Measurements from ENCODE around the gene NFASC. TPM values are rescaled to one million over a fixed set of nuclear protein-coding genes. Genes with fewer than 3 reads are reported as not detected.

NFASC gene
- total and polyA plus RNA-seq, 3 donors from 2014 or later: 9.9 to 13.9 (median 10.2) TPM

DNA sequence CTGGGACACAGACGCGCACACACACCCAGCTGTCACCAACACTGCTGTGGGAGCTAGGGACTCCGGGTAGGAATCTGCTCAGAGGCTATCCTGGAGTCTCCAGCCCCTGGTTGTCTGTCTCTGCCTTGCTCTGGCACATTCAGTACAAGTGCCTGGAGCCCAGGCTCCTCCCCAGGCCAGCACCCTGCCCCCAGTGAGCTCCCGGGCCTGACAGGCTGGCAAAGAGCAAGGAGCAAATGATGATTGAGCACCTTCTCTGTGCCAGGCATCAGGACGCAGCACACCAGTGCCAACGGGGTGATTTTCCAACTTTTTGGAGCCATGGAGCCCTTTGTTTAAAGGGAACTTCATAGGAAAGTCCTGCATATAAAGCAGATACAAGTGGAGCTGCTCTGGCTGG lies 178.8 kb downstream of the NFASC start:
- WGBS, 2 donors: 55 to 81% methylated on average over 3 to 6 of the region's 6 CpGs
- DNase-seq: no peak
- Histone ChIP-seq H3K27me3 (no peaks in the 10 kb centered on the region), H3K27ac (no peak overlapping the region), H3K4me3 (no peak overlapping the region), H3K9me3 (no peaks in the 10 kb centered on the region), H3K36me3 (ENCODE audit: low read depth, missing control alignments) (no peaks in the 10 kb centered on the region), H3K4me1 (no peaks in the 10 kb centered on the region)
- intact Hi-C loops (cut with DNase I; ENCODE audit: low total_unique reads): no loop called here
- TF ChIP-seq, protein P1, sequence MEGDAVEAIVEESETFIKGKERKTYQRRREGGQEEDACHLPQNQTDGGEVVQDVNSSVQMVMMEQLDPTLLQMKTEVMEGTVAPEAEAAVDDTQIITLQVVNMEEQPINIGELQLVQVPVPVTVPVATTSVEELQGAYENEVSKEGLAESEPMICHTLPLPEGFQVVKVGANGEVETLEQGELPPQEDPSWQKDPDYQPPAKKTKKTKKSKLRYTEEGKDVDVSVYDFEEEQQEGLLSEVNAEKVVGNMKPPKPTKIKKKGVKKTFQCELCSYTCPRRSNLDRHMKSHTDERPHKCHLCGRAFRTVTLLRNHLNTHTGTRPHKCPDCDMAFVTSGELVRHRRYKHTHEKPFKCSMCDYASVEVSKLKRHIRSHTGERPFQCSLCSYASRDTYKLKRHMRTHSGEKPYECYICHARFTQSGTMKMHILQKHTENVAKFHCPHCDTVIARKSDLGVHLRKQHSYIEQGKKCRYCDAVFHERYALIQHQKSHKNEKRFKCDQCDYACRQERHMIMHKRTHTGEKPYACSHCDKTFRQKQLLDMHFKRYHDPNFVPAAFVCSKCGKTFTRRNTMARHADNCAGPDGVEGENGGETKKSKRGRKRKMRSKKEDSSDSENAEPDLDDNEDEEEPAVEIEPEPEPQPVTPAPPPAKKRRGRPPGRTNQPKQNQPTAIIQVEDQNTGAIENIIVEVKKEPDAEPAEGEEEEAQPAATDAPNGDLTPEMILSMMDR (IDR thresholded peaks at IDR 0.05): no peak
- no peak for TF ChIP-seq POLR2A (IDR thresholded peaks at IDR 0.05)

DNA sequence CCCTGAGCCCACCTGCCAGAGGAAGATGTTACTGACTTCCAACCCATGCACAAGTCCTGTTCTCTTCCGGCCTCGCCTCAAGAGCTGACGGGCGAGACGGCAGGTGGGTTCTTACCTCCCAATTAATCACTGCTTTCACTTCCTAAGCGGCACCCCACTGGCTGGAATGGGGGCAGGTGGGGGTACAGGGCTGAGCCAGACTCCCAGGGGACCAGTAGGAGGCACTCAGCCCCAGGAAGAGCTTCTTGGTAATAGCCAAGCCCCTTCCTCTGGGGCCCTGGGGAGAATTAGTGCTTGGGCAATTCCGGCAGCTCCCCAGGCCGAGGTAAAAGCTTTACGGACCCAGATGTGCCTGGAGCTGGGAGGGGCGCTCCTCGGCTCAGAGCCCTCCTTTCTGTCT lies 182.0 kb downstream of the NFASC start:
- 85 to 90% methylated on average over 7 to 11 of the region's 11 CpGs for WGBS, 2 donors
- Histone ChIP-seq H3K27me3 (no peaks in the 10 kb centered on the region), H3K4me3 (no peak overlapping the region), H3K36me3 (ENCODE audit: low read depth, missing control alignments) (no peaks in the 10 kb centered on the region), H3K27ac (no peak overlapping the region), H3K9me3 (no peaks in the 10 kb centered on the region), H3K4me1 (no peaks in the 10 kb centered on the region)
- intact Hi-C loops (cut with DNase I; ENCODE audit: low total_unique reads): no loop called here
- TF ChIP-seq, protein P1 (IDR thresholded peaks at IDR 0.05): no peak
- no peak for TF ChIP-seq POLR2A (IDR thresholded peaks at IDR 0.05)
- no peak for DNase-seq

DNA sequence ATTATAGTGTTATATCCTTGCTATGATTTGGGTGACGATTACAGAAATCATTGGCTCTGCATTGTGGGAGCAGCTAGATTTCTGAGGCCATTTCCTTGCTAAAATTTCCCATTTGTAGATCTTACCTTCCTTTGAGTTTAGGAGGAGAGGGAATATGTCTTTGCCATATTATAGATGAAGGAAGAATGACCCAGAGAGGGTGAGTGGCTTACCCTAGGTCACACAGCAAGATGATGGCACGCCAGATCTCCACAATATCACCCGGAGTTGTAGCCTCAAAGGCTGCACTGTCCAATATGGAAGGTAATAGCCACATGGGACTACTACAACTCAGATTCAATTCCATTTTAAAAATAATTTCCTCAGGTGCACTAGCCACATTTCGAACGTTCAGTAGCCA lies 182.6 kb downstream of the NFASC start:
- WGBS, 2 donors: 84 to 96% methylated on average over 5 of the region's 5 CpGs
- no peak overlapping the region for H3K4me3 ChIP-seq
- intact Hi-C loops (cut with DNase I; ENCODE audit: low total_unique reads): no loop called here

DNA sequence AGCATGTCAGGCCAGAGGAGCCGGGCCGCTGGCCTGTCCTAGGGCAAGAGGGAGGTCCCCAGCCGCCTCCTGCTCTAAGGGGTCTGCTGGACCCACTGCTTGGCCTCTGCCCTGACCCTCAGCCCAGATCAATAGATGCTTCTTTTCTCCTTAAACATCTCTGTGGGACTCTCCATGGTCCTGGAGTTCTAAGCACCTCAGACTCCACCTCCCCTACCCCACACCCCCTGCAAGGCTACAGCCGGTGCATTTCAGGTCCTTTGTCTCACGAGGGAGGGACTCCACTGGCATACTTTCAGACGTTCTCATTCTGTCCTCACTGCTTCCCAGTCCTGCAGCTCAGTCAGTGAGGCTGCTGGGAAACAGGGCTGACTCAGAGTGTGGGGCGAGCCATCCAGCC lies 183.4 kb downstream of the NFASC start:
- no peaks in the 10 kb centered on the region for H3K36me3 ChIP-seq (ENCODE audit: low read depth, missing control alignments)
- no peaks in the 10 kb centered on the region for H3K4me1 ChIP-seq
- no peak overlapping the region for H3K27ac ChIP-seq
- WGBS, 2 donors: 58 to 77% methylated on average over 6 to 7 of the region's 7 CpGs
- TF ChIP-seq, protein P1 (IDR thresholded peaks at IDR 0.05): no peak
- TF ChIP-seq POLR2A (IDR thresholded peaks at IDR 0.05): no peak
- intact Hi-C loops (cut with DNase I; ENCODE audit: low total_unique reads): no loop called here
- no peaks in the 10 kb centered on the region for H3K9me3 ChIP-seq
- no peak for DNase-seq
- no peaks in the 10 kb centered on the region for H3K27me3 ChIP-seq
- no peak overlapping the region for H3K4me3 ChIP-seq

More for the DNA sequence above, 182.6 kb downstream of the NFASC start:
- TF ChIP-seq, protein P1 (IDR thresholded peaks at IDR 0.05): no peak
- TF ChIP-seq POLR2A (IDR thresholded peaks at IDR 0.05): no peak
- H3K4me1 ChIP-seq: no peaks in the 10 kb centered on the region
- H3K36me3 ChIP-seq (ENCODE audit: low read depth, missing control alignments): no peaks in the 10 kb centered on the region
- DNase-seq: no peak
- H3K9me3 ChIP-seq: no peaks in the 10 kb centered on the region
- H3K27ac ChIP-seq: no peak overlapping the region
- H3K27me3 ChIP-seq: no peaks in the 10 kb centered on the region

DNA sequence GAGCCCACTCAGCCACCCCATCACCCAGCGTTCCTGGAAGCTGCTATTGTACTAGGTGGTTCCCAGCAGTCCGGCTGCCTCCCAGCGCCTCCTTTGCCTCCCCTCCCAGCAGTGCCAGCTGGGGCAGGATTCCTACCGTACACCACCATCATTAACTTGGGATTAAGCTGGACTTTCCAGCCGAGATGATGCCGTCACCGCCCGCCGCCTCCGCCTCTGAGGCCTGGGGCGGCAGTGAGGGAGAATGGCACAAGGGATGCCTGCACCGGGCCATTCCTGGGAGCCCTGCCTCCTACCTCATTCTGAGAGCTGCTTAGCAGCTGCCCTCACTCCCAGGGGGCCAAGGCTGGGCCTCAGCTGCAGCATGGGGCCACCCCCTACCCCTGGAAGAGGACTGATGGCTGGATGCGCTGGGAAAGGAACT lies 185.5 kb downstream of the NFASC start:
- Histone ChIP-seq H3K36me3 (ENCODE audit: low read depth, missing control alignments) (no peaks in the 10 kb centered on the region), H3K27me3 (no peaks in the 10 kb centered on the region), H3K9me3 (no peaks in the 10 kb centered on the region), H3K4me1 (no peaks in the 10 kb centered on the region), H3K4me3 (no peak overlapping the region), H3K27ac (no peak overlapping the region)
- 80 to 89% methylated on average over 1 to 13 of the region's 13 CpGs for WGBS, 2 donors
- TF ChIP-seq, protein P1 (IDR thresholded peaks at IDR 0.05): no peak
- TF ChIP-seq POLR2A (IDR thresholded peaks at IDR 0.05): no peak
- no peak for DNase-seq
- intact Hi-C loops (cut with DNase I; ENCODE audit: low total_unique reads): loop anchor here (5.0 kb wide), 1 partner anchor 69 kb away; no protein-coding TSS in a partner anchor

All from testis (tissue), 3 donors.